ENCODE measurements around the gene MT3. TPM values are rescaled to one million over a fixed set of nuclear protein-coding genes. Genes with fewer than 3 reads are reported as not detected.

MT3 gene
- total and polyA plus RNA-seq, 2 of the 13 experiments (the other 11 are each of a cell fraction or from before 2014, with no cell fraction given) = not detected

DNA sequence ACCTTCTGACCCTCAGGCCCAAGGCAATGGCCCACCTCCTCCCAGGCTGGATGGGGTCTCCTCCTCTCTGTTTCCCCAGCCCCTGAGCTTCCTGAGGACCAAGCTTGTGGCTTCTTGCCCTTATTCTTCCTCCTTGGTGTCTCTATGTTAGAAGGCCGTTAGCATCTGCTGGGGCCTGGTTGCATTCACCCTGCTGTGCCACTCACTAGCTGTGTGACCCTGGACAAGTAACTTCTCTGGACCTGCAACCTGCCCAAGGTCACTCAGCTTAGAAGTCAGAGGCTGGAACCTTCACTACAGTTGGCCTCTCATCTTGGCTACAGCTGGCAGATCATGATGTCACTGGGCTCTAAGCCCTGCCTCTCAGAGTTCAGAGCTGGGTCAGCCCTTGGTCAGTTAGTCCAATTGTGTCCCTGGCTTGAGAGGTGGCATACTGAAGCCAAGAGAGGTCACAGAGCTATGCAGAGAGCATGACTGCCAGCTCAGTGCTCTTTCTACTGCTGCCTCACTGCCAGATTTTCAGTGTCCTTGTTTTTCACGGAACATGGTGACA, 22.0 kb downstream of the MT3 start (continued):
- TF ChIP-seq AHDC1 (CRISPR knock-in tag; IDR thresholded peaks at IDR 0.05; ENCODE audit: borderline replicate concordance) (no peak), ZNF773 (CRISPR knock-in tag; IDR thresholded peaks at IDR 0.05; ENCODE audit: borderline replicate concordance) (no peak), HMGA1 (CRISPR knock-in tag; conservative IDR thresholded peaks at IDR 0.05) (no peak), MXI1 (IDR thresholded peaks at IDR 0.05; ENCODE audit: borderline replicate concordance, low read depth, low read length) (no peak), BORCS8-MEF2B (CRISPR knock-in tag; IDR thresholded peaks at IDR 0.05) (peak; percentile 60; the same call in 1 of the 2 replicates), ZNF672 (CRISPR knock-in tag; IDR thresholded peaks at IDR 0.05) (no peak), NFYB (CRISPR knock-in tag; IDR thresholded peaks at IDR 0.05) (no peak), ADNP (CRISPR knock-in tag; IDR thresholded peaks at IDR 0.05) (no peak), HMG20B (CRISPR knock-in tag; conservative IDR thresholded peaks at IDR 0.05) (no peak), TCF7 (IDR thresholded peaks at IDR 0.05; ENCODE audit: low read depth) (no peak), NFE2L2 (IDR thresholded peaks at IDR 0.05; ENCODE audit: low read length) (no peak), AGO1 (IDR thresholded peaks at IDR 0.05; ENCODE audit: low read depth, low read length, poor library complexity, severe bottlenecking) (no peak)

All from HepG2 (cell line).